Ishikawa (cell line): ENCODE data around the gene DET1.

Experiments
- CEBPB ChIP-seq: IDR thresholded peaks from 2 replicates; pipeline ENCODE4 v1.6.1; 2012
- CREB1 ChIP-seq: IDR thresholded peaks from 2 replicates; pipeline ENCODE4 v1.6.1; 2012; ENCODE audit warnings: low read depth
- EP300 ChIP-seq: IDR thresholded peaks from 2 replicates; pipeline ENCODE4 v1.6.1; 2012; ENCODE audit warnings: borderline replicate concordance
- FOXM1 ChIP-seq: IDR thresholded peaks from 2 replicates; pipeline ENCODE4 v1.6.1; 2012; ENCODE audit warnings: low read depth, borderline replicate concordance
- NFIC ChIP-seq: IDR thresholded peaks from 2 replicates; pipeline ENCODE4 v1.6.1; 2012
- RAD21 ChIP-seq: IDR thresholded peaks from 2 replicates; pipeline ENCODE4 v1.6.1; 2012; ENCODE audit warnings: low read depth
- TAF1 ChIP-seq: IDR thresholded peaks from 2 replicates; pipeline ENCODE4 v1.6.1; 2012; ENCODE audit warnings: low read depth, mild to moderate bottlenecking
- TCF12 ChIP-seq: IDR thresholded peaks from 2 replicates; pipeline ENCODE4 v1.6.1; 2012; ENCODE audit warnings: low read depth
- TEAD4 ChIP-seq: IDR thresholded peaks from 2 replicates; pipeline ENCODE4 v1.6.1; 2012
- YY1 ChIP-seq: IDR thresholded peaks from 2 replicates; pipeline ENCODE4 v1.6.1; 2012; ENCODE audit warnings: low read depth
- ZBTB7A ChIP-seq: IDR thresholded peaks from 2 replicates; pipeline ENCODE4 v1.6.1; 2012; ENCODE audit warnings: low read depth
- TF ChIP-seq, protein P1 (sequence below): IDR thresholded peaks from 2 replicates; pipeline ENCODE4 v1.6.1; 2012
- TF ChIP-seq, protein P2 (sequence below): IDR thresholded peaks from 2 replicates; pipeline ENCODE4 v1.6.1; 2012; ENCODE audit warnings: low read depth, mild to moderate bottlenecking
- TF ChIP-seq, protein P3 (sequence below): IDR thresholded peaks from 2 replicates; pipeline ENCODE4 v1.6.1; 2012

DNA sequence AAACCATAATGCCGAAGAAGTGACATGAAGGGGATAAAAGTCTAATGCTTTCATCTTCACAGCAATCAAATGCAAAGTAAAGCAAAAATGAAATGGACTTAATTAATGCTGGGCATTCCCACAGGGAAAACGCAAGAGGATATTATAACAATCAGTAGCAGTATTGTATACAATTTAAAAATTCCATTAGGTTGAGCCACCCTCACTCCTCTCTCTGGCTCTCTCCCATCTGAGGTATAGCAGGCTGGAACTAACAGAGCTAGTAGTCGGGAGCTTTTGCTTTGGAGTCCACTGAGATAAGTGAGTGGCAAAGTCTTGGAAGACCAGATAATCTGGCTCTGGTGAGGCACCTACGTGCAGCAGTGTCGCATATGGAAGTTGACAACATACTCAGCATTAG, 33.9 kb downstream of the DET1 start:
- TF ChIP-seq EP300 (no peak), CEBPB (no peak), TEAD4 (no peak), TAF1 (no peak), FOXM1 (no peak), RAD21 (no peak), CREB1 (no peak), TCF12 (no peak), NFIC (no peak), YY1 (no peak), ZBTB7A (no peak)
- TF ChIP-seq, protein P1, sequence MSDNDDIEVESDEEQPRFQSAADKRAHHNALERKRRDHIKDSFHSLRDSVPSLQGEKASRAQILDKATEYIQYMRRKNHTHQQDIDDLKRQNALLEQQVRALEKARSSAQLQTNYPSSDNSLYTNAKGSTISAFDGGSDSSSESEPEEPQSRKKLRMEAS, result no peak
- TF ChIP-seq, protein P2, sequence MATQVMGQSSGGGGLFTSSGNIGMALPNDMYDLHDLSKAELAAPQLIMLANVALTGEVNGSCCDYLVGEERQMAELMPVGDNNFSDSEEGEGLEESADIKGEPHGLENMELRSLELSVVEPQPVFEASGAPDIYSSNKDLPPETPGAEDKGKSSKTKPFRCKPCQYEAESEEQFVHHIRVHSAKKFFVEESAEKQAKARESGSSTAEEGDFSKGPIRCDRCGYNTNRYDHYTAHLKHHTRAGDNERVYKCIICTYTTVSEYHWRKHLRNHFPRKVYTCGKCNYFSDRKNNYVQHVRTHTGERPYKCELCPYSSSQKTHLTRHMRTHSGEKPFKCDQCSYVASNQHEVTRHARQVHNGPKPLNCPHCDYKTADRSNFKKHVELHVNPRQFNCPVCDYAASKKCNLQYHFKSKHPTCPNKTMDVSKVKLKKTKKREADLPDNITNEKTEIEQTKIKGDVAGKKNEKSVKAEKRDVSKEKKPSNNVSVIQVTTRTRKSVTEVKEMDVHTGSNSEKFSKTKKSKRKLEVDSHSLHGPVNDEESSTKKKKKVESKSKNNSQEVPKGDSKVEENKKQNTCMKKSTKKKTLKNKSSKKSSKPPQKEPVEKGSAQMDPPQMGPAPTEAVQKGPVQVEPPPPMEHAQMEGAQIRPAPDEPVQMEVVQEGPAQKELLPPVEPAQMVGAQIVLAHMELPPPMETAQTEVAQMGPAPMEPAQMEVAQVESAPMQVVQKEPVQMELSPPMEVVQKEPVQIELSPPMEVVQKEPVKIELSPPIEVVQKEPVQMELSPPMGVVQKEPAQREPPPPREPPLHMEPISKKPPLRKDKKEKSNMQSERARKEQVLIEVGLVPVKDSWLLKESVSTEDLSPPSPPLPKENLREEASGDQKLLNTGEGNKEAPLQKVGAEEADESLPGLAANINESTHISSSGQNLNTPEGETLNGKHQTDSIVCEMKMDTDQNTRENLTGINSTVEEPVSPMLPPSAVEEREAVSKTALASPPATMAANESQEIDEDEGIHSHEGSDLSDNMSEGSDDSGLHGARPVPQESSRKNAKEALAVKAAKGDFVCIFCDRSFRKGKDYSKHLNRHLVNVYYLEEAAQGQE, result no peak
- TF ChIP-seq, protein P3, sequence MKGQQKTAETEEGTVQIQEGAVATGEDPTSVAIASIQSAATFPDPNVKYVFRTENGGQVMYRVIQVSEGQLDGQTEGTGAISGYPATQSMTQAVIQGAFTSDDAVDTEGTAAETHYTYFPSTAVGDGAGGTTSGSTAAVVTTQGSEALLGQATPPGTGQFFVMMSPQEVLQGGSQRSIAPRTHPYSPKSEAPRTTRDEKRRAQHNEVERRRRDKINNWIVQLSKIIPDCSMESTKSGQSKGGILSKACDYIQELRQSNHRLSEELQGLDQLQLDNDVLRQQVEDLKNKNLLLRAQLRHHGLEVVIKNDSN, result no peak
